GM10248 (cell line): ENCODE data around the gene RMRP.
A peak's percentile ranks its signal among the peaks of the same experiment; 100 is the strongest.

ENCODE experiments used
- CTCF ChIA-PET: fragments of 300-600 bp; sonication (Branson Sonifier 250); formaldehyde crosslinking; extraction: SDS; loops from one replicate; lab custom pipeline; 2021; ENCODE audit warnings: antibody characterized with exemption; lab: Yijun Ruan, JAX
- POLR2A ChIA-PET: fragments of 350-650 bp; sonication (Branson Sonifier 250); formaldehyde crosslinking; extraction: SDS; loops from one replicate; lab custom pipeline; 2020; ENCODE audit warnings: antibody characterized with exemption; lab: Yijun Ruan, JAX
- DNase-seq: peaks from one replicate; pipeline ENCODE4 v3.0.0; 2012; ENCODE audit errors: extremely low spot score
- CTCF ChIP-seq: IDR thresholded peaks from 2 replicates; pipeline ENCODE4 v1.5.1; 2012; ENCODE audit warnings: mild to moderate bottlenecking, low read depth; ENCODE audit errors: extremely low read depth, missing control alignments, control extremely low read depth

The RMRP gene

GRCh38 chr9:35664531-35665470 is 7.0 kb upstream of the RMRP start, which contains the start of gene ARHGEF39:
Gene ARHGEF39 (minus strand): TSS chr9:35665195. CDS start chr9:35665169, 26 bp downstream.
- POLR2A ChIA-PET: no interaction called here
- peak; percentile 93 for DNase-seq
- CTCF ChIA-PET: interaction anchor here (0.7 to 12.2 kb wide), 18 partner anchors 8 to 162 kb away, joined by 3 to 138 read pairs (median 4); partner anchors contain the start of genes CA9 and SPAG8
- TF ChIP-seq CTCF: peak; percentile 61

- POLR2A ChIA-PET: no interaction called here
- CTCF ChIA-PET: interaction anchor here (1.0 to 12.2 kb wide), 12 partner anchors 8 to 128 kb away, joined by 3 to 138 read pairs (median 6); partner anchors contain the start of gene TPM2
- no peak for DNase-seq
- no peak for TF ChIP-seq CTCF
Measured at GRCh38 chr9:35662437-35662836, 4.6 kb upstream of the RMRP start.

- POLR2A ChIA-PET: interaction anchor here (0.6 kb wide), 1 partner anchor 9 kb away, joined by 6 read pairs; no protein-coding TSS in a partner anchor
- no peak for DNase-seq
- no peak for TF ChIP-seq CTCF
- CTCF ChIA-PET: interaction anchor here (0.8 to 12.2 kb wide), 19 partner anchors 8 to 198 kb away, joined by 3 to 138 read pairs (median 5); partner anchors contain the start of genes CREB3, SPAG8 and TPM2
Measured at GRCh38 chr9:35661756-35662350, 4.0 kb upstream of the RMRP start.

GRCh38 chr9:35660966-35661415 is 3.2 kb upstream of the RMRP start:
- peak; percentile 45 for TF ChIP-seq CTCF
- DNase-seq: no peak
- ChIA-PET POLR2A (interaction anchor here (1.1 kb wide), 1 partner anchor 70 kb away, joined by 3 read pairs; no protein-coding TSS in a partner anchor), CTCF (interaction anchor here (0.8 to 12.2 kb wide), 17 partner anchors 9 to 199 kb away, joined by 3 to 138 read pairs (median 5); partner anchors contain the start of genes CREB3, SPAG8 and TPM2)

- DNase-seq: no peak
- TF ChIP-seq CTCF: no peak
- ChIA-PET CTCF (interaction anchor here (0.7 to 12.2 kb wide), 19 partner anchors 8 to 167 kb away, joined by 3 to 138 read pairs (median 5); partner anchors contain the start of gene MSMP), POLR2A (no interaction called here)
Measured at GRCh38 chr9:35659340-35659739, 1.5 kb upstream of the RMRP start.

- DNase-seq: no peak
- ChIA-PET POLR2A (no interaction called here), CTCF (interaction anchor here (0.7 to 12.2 kb wide), 21 partner anchors 9 to 167 kb away, joined by 3 to 138 read pairs (median 5); partner anchors contain the start of gene MSMP)
- no peak for TF ChIP-seq CTCF
Measured at GRCh38 chr9:35658968-35659220, 1.1 kb upstream of the RMRP start.
